IgD-negative memory B cell (primary cell): ENCODE measurements around the gene SEMA3C. TPM values are rescaled to one million over a fixed set of nuclear protein-coding genes. Genes with fewer than 3 reads are reported as not detected.

Experiments used
- H3K27ac Mint-ChIP-seq, 3 donors: one replicate each; pipeline ENCODE4 v1.8.0; 2020 to 2022; ENCODE audit warnings: mild to moderate bottlenecking in 3 of 3, mixed read lengths in 3 of 3, moderate library complexity in 1 of 3
- H3K27me3 Mint-ChIP-seq: one replicate; pipeline ENCODE4 v1.8.0; 2021; ENCODE audit warnings: mixed read lengths
- H3K36me3 Mint-ChIP-seq: one replicate; pipeline ENCODE4 v1.8.0; 2020; ENCODE audit warnings: mild to moderate bottlenecking, mixed read lengths
- H3K4me1 Mint-ChIP-seq, 3 donors: one replicate each; pipeline ENCODE4 v1.8.0; 2020 to 2022; ENCODE audit warnings: mixed read lengths in 3 of 3, mild to moderate bottlenecking in 1 of 3
- H3K4me3 Mint-ChIP-seq, 4 donors: one replicate each; pipeline ENCODE4 v1.8.0; 2020 to 2022; ENCODE audit warnings: mild to moderate bottlenecking in 4 of 4, mixed read lengths in 4 of 4, moderate library complexity in 3 of 4
- H3K9me3 Mint-ChIP-seq, 3 donors: one replicate each; pipeline ENCODE4 v1.8.0; 2020 to 2021; ENCODE audit warnings: mixed read lengths in 3 of 3, mild to moderate bottlenecking in 1 of 3
- polyA plus RNA-seq: library from polyadenylated mRNA; unstranded; fragments of 300-500 nt; fragmentation: Illumina TruSeq; gene quantifications from one replicate; pipeline ENCODE4 v1.2.3, GENCODE V29; 2021

Gene SEMA3C
- polyA plus RNA-seq, 1 donor from 2014 or later = not detected

DNA sequence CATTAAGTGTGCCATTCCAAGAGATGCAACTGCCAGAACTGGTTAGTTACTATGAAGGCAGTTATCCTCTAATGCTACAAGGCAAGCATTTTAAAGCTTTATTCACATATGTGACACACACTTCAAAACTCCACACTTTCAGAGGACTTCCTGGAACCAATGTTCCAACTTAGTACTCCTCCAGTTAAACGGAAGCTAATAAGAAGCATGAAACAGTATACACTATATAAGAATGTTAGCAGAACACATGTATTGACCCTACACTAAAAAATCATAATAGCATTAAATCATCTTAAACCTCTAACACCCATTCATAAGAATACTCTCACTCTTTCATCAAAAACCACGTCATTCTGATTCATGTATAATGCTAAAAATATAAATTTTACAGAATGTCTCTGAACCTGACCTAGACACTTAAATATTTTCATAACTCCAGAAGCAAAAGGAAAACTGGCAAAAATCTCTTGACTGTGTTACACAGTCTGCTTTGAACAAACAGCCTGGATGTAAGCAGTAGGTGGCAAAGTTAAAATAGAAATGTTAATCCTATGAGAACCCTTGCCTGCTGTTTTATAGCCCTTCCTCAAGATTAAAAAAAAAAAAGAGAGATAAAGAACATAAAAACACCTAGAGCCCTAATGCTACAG lies 135.0 kb downstream of the SEMA3C start:
- H3K27me3 Mint-ChIP-seq = no peaks in the 10 kb centered on the region
- H3K4me1 Mint-ChIP-seq = no peaks in the 10 kb centered on the region
- peaks cover 2% of the 10 kb centered on the region for H3K36me3 Mint-ChIP-seq
- H3K27ac Mint-ChIP-seq = no peak overlapping the region
- no peak overlapping the region for H3K4me3 Mint-ChIP-seq
- H3K9me3 Mint-ChIP-seq = peaks cover 0 to 6% (median 3%) of the 10 kb centered on the region in 3 donors

DNA sequence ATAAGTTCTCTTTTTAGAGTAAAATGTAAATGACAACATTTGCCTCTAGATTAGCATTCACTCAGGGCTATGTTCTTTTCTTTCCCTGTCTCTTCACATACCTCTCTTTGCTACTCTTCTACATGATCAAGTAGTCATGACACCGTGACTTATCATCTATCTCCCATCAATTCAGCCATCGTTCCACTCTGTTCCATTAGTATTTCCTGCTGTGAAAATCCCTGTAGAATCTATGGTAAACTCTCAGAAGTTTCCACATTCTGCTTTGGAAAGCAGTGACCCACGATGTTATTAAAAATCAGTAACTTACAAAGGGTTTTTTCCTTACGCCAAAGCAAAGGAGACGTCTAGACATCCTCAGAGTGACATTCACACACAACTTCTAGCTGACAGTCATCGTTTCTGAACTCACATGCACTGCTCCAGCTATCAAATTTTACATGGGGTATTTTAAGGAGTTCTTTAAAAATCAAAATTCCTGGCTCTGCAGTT lies 135.6 kb downstream of the SEMA3C start:
- Mint-ChIP-seq H3K9me3 (peaks cover 0 to 6% (median 3%) of the 10 kb centered on the region in 3 donors), H3K36me3 (peaks cover 2% of the 10 kb centered on the region), H3K4me3 (no peak overlapping the region), H3K4me1 (no peaks in the 10 kb centered on the region), H3K27me3 (no peaks in the 10 kb centered on the region), H3K27ac (no peak overlapping the region)

DNA sequence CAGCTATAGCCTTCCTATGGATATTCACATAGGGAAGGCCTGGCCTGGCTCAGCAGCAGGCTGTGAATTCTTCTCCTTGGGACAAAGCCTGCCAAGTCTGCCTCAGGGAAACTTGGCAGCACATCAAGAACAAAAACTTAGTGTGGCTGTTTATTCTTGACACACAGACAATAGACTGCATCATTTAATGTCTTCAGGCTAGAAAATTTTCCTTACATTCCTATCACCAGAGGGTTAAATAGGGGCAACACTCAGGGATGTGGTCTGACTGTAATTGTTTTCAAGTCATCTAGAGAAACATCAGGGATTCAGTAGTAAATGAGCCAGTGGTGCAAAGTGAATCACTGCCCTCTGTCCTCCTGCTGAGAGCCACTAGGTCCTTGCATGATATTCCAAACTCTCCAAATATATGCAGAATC lies 137.3 kb downstream of the SEMA3C start:
- Mint-ChIP-seq H3K9me3 (peaks cover 0 to 3% (median under 1%) of the 10 kb centered on the region in 3 donors), H3K36me3 (no peaks in the 10 kb centered on the region), H3K27ac (no peak overlapping the region), H3K4me3 (no peak overlapping the region), H3K27me3 (no peaks in the 10 kb centered on the region), H3K4me1 (no peaks in the 10 kb centered on the region)

DNA sequence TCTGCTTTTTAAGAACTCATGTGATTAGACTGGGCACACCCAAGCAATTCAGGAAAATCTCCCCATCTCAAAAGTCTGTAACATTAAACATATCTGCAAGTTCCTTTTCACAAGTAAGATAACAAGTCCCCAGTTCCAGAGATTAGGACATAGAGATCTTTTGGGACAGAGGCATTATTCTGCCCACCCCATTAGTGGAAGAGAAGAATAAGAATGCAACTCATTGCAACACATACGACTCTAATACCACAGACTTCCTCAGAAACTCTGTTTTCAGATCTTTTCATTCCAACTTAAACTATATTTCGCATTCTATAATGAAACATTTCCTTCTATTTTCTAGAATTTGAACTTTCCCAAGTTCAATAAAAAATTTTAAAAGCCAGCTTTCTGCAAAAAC lies 137.7 kb downstream of the SEMA3C start:
- H3K27ac Mint-ChIP-seq = peak overlapping the region in 1 of 3 donors; percentile 55
- H3K4me1 Mint-ChIP-seq = no peaks in the 10 kb centered on the region
- peaks cover 0 to 3% (median 0%) of the 10 kb centered on the region in 3 donors for H3K9me3 Mint-ChIP-seq
- no peaks in the 10 kb centered on the region for H3K27me3 Mint-ChIP-seq
- no peak overlapping the region for H3K4me3 Mint-ChIP-seq
- no peaks in the 10 kb centered on the region for H3K36me3 Mint-ChIP-seq

DNA sequence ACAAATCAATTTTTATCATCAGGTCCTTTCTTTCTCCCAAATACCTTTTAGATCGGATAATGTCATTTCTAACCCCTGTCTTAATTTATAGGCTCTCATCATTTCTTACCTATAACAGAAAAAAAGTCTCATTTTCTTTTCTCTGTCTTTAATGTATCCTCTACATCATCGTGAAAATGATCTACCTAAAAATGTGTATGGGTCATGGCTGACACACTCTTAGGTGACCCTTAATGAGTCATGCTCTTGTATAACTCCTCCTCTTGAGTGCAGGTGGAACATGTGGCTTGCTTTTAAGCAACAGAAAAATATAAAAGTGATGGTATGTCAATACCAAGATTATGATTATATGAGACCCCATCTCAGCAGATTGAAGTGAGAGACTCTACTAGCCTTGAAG lies 139.4 kb downstream of the SEMA3C start:
- Mint-ChIP-seq H3K27ac (peak overlapping the region in 1 of 3 donors; percentile 54), H3K4me1 (no peaks in the 10 kb centered on the region), H3K4me3 (no peak overlapping the region), H3K27me3 (no peaks in the 10 kb centered on the region), H3K9me3 (peaks cover 0 to 3% (median 0%) of the 10 kb centered on the region in 3 donors), H3K36me3 (no peaks in the 10 kb centered on the region)

DNA sequence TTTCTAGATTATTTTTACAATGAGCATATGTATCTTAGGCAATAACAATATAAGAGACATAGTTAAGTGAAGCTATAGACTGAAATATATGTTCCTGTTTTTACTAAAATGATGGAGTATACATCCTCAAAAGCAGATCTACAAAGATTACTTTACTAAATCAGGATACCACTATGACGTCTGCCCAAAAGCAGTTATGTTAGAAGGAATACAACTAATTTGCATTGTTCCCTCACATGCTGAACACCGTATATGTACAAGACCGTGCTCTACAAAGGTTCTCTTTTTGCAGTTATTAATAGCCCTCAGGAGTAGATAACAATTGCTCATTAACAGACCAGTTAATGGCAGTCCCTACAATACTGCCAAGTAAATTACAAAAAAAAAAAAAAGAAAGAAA lies 143.0 kb downstream of the SEMA3C start:
- Mint-ChIP-seq H3K4me1 (no peaks in the 10 kb centered on the region), H3K27me3 (no peaks in the 10 kb centered on the region), H3K36me3 (no peaks in the 10 kb centered on the region), H3K27ac (no peak overlapping the region), H3K9me3 (peaks cover 0 to 3% (median 0%) of the 10 kb centered on the region in 3 donors), H3K4me3 (no peak overlapping the region)

DNA sequence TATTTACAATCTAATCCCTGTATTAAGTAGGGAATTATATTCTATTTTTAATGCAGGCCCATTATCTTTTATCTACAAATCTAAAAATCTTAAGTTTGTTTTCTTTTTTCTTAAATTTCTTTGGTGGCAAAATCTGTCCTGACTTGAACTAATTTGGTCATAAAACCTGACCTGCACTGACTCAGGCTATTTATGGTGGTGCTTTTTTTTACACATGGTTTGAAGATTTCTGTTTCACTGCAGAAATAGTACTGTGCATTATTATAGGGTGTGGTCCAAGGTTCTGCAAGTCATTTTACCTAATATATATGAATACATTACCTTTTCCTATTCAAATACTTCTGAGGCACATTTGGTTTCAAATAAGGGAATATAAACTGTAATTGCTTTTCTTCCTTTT lies 143.4 kb downstream of the SEMA3C start:
- H3K9me3 Mint-ChIP-seq = peaks cover 0 to 3% (median 0%) of the 10 kb centered on the region in 3 donors
- no peaks in the 10 kb centered on the region for H3K36me3 Mint-ChIP-seq
- no peaks in the 10 kb centered on the region for H3K4me1 Mint-ChIP-seq
- no peaks in the 10 kb centered on the region for H3K27me3 Mint-ChIP-seq
- H3K4me3 Mint-ChIP-seq = no peak overlapping the region
- no peak overlapping the region for H3K27ac Mint-ChIP-seq

DNA sequence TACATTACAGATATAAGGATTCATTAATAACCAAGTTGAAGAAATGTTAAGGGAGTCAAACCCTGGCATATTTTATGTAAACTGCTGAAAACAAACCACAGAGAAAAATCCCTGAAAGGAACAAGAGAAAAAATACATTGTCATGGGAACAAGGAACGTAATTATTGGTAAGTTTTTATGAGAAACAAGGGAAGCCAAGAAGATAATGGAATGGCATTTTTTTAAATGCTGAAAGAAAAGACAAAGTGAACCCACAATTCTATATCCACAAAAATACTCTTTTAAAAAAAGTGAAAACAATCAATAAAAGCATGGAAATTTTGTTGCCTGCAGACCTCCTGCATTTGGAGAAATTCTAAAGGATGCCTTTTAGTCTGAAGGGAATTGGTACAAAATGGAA lies 144.0 kb downstream of the SEMA3C start:
- no peak overlapping the region for H3K27ac Mint-ChIP-seq
- peaks cover 0 to 3% (median 0%) of the 10 kb centered on the region in 3 donors for H3K9me3 Mint-ChIP-seq
- no peak overlapping the region for H3K4me3 Mint-ChIP-seq
- no peaks in the 10 kb centered on the region for H3K4me1 Mint-ChIP-seq
- H3K36me3 Mint-ChIP-seq = no peaks in the 10 kb centered on the region
- no peaks in the 10 kb centered on the region for H3K27me3 Mint-ChIP-seq

DNA sequence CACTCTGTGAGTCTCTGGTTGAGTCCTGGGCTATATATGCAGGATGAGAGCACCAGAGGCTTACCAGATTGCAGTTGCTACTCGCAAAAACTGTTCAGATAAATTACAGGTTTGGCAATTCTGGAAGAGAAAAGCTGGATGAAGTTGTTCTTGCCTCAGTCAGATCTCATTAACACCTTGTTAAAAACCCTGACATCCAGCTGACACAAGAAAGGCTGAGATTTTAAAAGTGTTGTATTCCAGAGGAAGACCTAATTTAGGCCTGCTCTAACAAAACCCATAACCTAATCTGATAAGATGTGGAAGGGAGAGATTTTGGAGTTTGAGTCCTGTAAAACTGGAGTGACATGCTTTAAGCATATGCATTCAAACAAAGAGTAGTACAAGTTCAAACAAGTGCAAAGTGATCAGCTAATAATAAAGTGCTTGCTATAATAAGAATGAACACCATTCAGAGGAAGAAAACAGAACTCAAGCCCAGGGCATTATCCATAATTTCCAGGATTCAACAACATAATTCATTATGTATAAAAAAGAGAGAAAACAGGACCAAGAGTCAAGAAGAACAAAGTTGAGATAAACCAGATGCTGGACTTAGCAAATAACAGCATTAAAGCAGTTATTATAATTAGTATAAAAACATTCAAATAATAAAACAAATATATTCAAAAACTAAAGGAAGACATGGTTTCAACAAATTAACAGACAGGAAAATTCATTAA lies 144.9 kb downstream of the SEMA3C start:
- H3K4me1 Mint-ChIP-seq = no peaks in the 10 kb centered on the region
- H3K4me3 Mint-ChIP-seq = no peak overlapping the region
- no peaks in the 10 kb centered on the region for H3K9me3 Mint-ChIP-seq
- H3K27ac Mint-ChIP-seq = no peak overlapping the region
- H3K36me3 Mint-ChIP-seq = no peaks in the 10 kb centered on the region
- no peaks in the 10 kb centered on the region for H3K27me3 Mint-ChIP-seq

DNA sequence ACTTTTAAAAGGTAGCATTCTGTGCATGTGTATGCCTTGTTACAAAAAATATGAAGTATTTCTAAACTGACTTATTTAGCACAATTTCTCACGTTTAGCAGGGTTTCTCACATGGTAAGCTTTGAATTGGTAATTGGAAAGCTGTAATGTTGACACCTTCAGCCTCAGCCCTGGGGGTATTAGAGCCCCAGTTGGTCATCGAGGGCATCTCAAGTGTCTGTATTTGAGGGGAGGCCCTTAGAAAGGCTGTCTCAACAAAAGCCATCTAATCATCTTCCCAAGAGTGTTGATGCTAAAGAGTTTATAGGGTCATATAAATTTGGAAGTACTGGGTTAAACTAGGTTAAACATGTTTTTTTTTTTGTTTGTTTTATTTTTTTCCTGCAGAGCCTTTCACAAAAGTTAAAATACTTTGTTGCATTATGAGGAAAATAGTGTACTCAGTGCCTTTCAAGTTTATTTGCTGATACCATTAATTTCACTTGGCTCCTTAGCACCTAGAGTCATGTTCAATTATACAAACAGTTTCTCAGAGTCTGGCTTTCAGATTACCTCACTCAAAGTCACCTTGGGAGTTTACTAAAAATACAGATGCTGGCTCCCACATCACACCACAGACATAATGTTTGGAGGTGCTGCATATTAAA lies 146.4 kb downstream of the SEMA3C start:
- no peaks in the 10 kb centered on the region for H3K36me3 Mint-ChIP-seq
- no peak overlapping the region for H3K4me3 Mint-ChIP-seq
- H3K4me1 Mint-ChIP-seq = no peaks in the 10 kb centered on the region
- peaks cover 0 to 2% (median 1%) of the 10 kb centered on the region in 3 donors for H3K9me3 Mint-ChIP-seq
- H3K27ac Mint-ChIP-seq = no peak overlapping the region
- H3K27me3 Mint-ChIP-seq = no peaks in the 10 kb centered on the region

DNA sequence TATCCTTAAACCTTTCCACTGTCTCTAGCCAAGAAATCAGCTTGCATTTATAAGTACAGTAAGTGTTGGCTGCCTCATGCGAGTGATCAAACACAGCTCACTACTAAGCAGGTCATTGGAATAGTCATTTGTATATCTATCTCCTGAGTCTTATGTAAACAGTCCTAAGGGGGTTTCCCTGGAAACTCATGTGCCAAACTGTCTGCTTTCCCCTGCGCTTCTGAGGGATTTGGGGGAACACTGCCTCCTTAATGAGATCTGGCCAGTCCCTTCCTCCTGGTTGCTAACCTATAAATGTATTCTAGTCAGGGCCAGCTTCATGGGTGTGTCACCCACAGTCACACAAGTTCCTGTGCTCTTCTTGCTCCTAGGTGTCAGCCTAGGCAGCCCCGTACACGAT lies 147.3 kb downstream of the SEMA3C start:
- H3K9me3 Mint-ChIP-seq = peaks cover 1 to 7% (median 4%) of the 10 kb centered on the region in 3 donors
- no peaks in the 10 kb centered on the region for H3K4me1 Mint-ChIP-seq
- no peak overlapping the region for H3K4me3 Mint-ChIP-seq
- H3K27ac Mint-ChIP-seq = no peak overlapping the region
- H3K27me3 Mint-ChIP-seq = no peaks in the 10 kb centered on the region
- H3K36me3 Mint-ChIP-seq = no peaks in the 10 kb centered on the region

DNA sequence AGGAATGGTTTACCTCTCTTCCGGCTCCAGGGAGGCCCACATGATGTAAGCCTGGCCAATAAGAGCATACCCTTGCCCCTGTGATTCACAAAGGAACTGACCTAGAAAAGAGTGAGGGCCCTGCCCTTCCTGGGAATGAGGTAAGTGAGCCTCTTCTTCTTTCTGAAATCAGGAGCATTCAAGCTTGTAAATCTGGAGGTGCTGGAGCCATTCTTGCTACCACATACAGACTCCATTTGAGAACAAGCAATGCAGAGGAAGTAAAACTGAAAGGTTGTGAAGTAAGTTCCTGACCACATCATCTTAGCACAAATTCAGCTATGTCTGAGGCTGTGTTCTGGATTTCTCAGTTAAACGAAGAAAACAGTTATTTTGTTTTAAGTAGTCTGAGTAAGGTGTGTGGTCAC lies 148.2 kb downstream of the SEMA3C start:
- H3K27me3 Mint-ChIP-seq = no peaks in the 10 kb centered on the region
- H3K36me3 Mint-ChIP-seq = no peaks in the 10 kb centered on the region
- H3K4me1 Mint-ChIP-seq = no peaks in the 10 kb centered on the region
- H3K27ac Mint-ChIP-seq = no peak overlapping the region
- no peak overlapping the region for H3K4me3 Mint-ChIP-seq
- peaks cover 1 to 8% (median 6%) of the 10 kb centered on the region in 3 donors for H3K9me3 Mint-ChIP-seq

DNA sequence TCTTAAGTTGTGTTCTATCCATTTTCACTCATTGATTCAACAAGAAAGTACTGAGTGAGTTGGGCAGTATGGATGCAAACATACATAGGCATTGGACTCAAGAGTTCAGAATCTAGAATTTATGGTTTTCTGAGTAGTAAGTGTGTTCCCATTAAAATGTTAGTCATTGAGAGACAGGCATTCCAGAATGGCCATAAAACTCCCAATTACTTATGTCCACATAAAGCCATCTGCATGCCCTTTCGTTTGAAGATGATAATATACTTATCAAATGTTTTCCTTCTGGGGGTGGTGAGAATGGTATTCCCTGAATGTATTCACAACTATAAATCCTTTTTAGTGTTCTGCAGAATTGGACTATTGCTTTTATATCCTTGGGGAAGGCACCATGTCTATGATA lies 148.8 kb downstream of the SEMA3C start:
- Mint-ChIP-seq H3K27ac (no peak overlapping the region), H3K36me3 (no peaks in the 10 kb centered on the region), H3K4me1 (no peaks in the 10 kb centered on the region), H3K9me3 (peaks cover 3 to 8% (median 6%) of the 10 kb centered on the region in 3 donors), H3K27me3 (no peaks in the 10 kb centered on the region), H3K4me3 (no peak overlapping the region)

DNA sequence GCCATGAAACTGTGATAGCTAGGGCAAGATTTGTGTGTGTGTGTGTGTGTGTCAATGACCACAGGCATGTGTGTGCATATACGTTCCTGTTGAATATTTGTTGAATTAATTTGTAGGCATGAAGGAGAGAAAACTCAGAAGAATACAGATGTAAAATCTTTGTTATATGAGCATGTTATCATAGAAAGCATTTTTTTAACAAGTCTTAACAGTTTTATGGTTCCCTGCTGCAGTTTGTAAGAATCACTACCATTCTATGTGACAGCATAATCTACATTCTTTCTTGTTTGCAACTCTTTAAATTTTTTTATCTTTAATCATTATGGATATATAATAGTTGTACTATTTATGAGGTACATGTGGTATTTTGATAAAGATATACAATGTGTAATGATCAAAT lies 150.1 kb downstream of the SEMA3C start:
- Mint-ChIP-seq H3K27ac (no peak overlapping the region), H3K27me3 (no peaks in the 10 kb centered on the region), H3K4me1 (no peaks in the 10 kb centered on the region)

DNA sequence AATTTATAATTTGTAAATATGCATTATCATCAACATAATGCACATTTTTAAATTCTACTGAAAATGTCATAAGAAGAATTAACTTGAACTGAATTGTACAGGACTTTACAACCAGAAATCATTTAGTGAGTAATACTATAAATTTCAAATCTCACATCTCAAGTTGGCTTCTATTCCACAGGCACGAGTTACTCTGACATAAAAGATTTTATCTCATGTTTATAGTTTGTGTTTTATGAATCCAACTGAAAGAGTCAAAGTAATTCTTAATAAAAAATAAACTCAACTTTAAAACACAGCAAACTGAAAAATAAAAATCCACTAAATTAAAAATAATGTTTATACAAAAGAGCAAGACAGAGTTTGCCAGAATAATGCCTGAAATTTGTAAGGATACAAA lies 151.2 kb downstream of the SEMA3C start:
- no peaks in the 10 kb centered on the region for H3K27me3 Mint-ChIP-seq
- H3K27ac Mint-ChIP-seq = no peak overlapping the region
- no peak overlapping the region for H3K4me3 Mint-ChIP-seq
- no peaks in the 10 kb centered on the region for H3K36me3 Mint-ChIP-seq
- H3K9me3 Mint-ChIP-seq = peaks cover 5 to 8% (median 6%) of the 10 kb centered on the region in 3 donors
- no peaks in the 10 kb centered on the region for H3K4me1 Mint-ChIP-seq

More for the DNA sequence above, 150.1 kb downstream of the SEMA3C start:
- H3K4me3 Mint-ChIP-seq = no peak overlapping the region
- H3K9me3 Mint-ChIP-seq = peaks cover 5 to 8% (median 6%) of the 10 kb centered on the region in 3 donors
- no peaks in the 10 kb centered on the region for H3K36me3 Mint-ChIP-seq
